ENCODE measurements around the gene CD2BP2.
A peak's percentile ranks its signal among the peaks of the same experiment; 100 is the strongest.
"Not testable (repeated sequence)": the region's sequence is repeated elsewhere in the genome, so short reads cannot be mapped to it uniquely, and the experiment has no call there.

The CD2BP2 gene

GRCh38 chr16:30338715-30339114 is 16.4 kb downstream of the CD2BP2 start:
- not testable (repeated sequence) for H3K4me2 ChIP-seq (ENCODE audit: low read length); H4K5ac ChIP-seq (ENCODE audit: low read length); H3K79me2 ChIP-seq (ENCODE audit: control insufficient read depth, insufficient read depth, low read length); H2AK5ac ChIP-seq (ENCODE audit: low read length); H2BK120ac ChIP-seq (ENCODE audit: low read depth, low read length); H3K4me3 ChIP-seq (ENCODE audit: low read length); H3K4me1 ChIP-seq (ENCODE audit: control insufficient read depth, low read depth, low read length); H3K36me3 ChIP-seq (ENCODE audit: control insufficient read depth, insufficient read depth, low read length); H3K4ac ChIP-seq (ENCODE audit: low read depth, low read length); H3K27ac ChIP-seq (ENCODE audit: low read depth, low read length); H3K79me1 ChIP-seq (ENCODE audit: low read length); H2BK15ac ChIP-seq (replicated peaks; ENCODE audit: low read depth); H3K23ac ChIP-seq (ENCODE audit: low read length); H2BK5ac ChIP-seq (ENCODE audit: low read length); DNase-seq; H4K8ac ChIP-seq (ENCODE audit: low read depth, low read length); H3K27me3 ChIP-seq (ENCODE audit: insufficient read depth, low read length, poor library complexity); H3K18ac ChIP-seq (ENCODE audit: low read length); H3K56ac ChIP-seq (ENCODE audit: low read length); H3K9ac ChIP-seq (ENCODE audit: low read length)
- WGBS (ENCODE audit: extremely low coverage, insufficient coverage, low lambda C conversion rate), result no CpG with 5 or more reads among the region's 5 CpGs

DNA sequence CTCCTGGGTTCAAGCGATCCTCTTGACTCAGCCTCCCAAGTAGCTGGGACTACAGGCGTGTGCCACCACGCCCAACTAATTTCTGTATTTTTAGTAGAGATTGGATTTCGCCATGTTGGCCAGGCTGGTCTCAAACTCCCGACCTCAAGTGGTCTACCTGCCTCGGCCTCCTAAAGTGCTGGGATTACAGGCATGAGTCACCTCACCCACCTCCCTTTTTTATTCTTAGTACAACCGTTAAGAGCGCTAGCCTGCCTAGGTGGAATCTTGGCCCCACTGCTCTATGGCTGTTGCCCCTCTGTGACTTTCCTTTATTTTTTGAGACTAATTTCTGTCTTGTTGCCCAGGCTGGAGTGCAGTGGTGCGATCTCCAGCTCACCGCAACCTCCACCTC is 17.1 kb downstream of the CD2BP2 start:
- H4K5ac ChIP-seq (ENCODE audit: low read length); H3K27me3 ChIP-seq (ENCODE audit: insufficient read depth, low read length, poor library complexity); H2BK120ac ChIP-seq (ENCODE audit: low read depth, low read length); H4K8ac ChIP-seq (ENCODE audit: low read depth, low read length); H3K79me2 ChIP-seq (ENCODE audit: control insufficient read depth, insufficient read depth, low read length); H2BK15ac ChIP-seq (replicated peaks; ENCODE audit: low read depth); H3K23ac ChIP-seq (ENCODE audit: low read length); H3K56ac ChIP-seq (ENCODE audit: low read length); H3K18ac ChIP-seq (ENCODE audit: low read length); H3K9ac ChIP-seq (ENCODE audit: low read length); H2AK5ac ChIP-seq (ENCODE audit: low read length); DNase-seq; H3K27ac ChIP-seq (ENCODE audit: low read depth, low read length); H3K4ac ChIP-seq (ENCODE audit: low read depth, low read length); H3K36me3 ChIP-seq (ENCODE audit: control insufficient read depth, insufficient read depth, low read length); H3K4me3 ChIP-seq (ENCODE audit: low read length); H2BK5ac ChIP-seq (ENCODE audit: low read length); H3K79me1 ChIP-seq (ENCODE audit: low read length); H3K4me2 ChIP-seq (ENCODE audit: low read length); H3K4me1 ChIP-seq (ENCODE audit: control insufficient read depth, low read depth, low read length): not testable (repeated sequence)
- no CpG with 5 or more reads among the region's 10 CpGs for WGBS (ENCODE audit: extremely low coverage, insufficient coverage, low lambda C conversion rate)

DNA sequence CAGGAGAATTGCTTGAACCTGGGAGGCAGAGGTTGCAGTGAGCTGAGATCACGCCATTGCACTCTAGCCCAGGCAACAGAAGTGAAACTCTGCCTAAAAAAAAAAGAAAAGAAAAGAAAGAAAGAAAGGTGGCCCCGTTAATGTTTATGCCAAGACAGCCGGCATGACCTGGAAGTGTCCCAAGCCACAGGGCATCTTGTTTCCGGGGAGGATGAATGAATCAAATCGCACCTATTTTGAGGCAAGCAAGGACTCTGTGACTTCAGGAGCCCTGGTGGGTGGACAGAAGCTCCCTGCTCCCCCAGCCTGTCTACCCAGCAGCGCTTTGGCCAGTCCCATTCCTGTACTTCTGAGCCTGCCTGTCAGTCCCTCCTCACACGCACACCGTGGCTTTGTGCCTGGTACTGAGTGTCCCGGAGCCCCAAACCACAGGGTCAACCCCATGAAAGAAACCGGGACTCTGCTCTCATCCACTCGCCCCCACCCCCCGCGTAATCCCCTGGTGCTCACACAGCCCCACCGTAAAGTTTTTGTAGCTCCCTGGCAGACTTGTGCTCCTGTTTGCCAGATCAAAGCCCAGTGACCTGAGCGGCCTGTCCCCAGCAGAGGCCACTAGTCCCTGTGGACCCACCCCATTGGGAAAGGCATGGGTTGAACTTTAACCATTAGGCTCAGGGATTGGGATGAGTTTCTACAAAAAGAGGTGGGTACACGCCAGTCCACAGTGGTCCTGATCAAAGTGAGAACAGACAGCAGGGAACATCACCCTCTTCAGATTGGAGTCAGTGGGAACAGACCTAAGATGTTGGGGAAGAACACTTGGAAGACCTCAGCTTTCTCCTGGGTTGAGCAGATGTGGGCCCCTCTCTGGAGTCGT is 19.3 kb downstream of the CD2BP2 start:
- Histone ChIP-seq H3K36me3 (ENCODE audit: control insufficient read depth, insufficient read depth, low read length) (no peaks in the 10 kb centered on the region), H3K79me2 (ENCODE audit: control insufficient read depth, insufficient read depth, low read length) (no peaks in the 10 kb centered on the region), H3K18ac (ENCODE audit: low read length) (no peak overlapping the region), H3K9ac (ENCODE audit: low read length) (peak overlapping the region; percentile 32), H3K4me1 (ENCODE audit: control insufficient read depth, low read depth, low read length) (no peaks in the 10 kb centered on the region), H3K27ac (ENCODE audit: low read depth, low read length) (no peak overlapping the region), H4K5ac (ENCODE audit: low read length) (no peak overlapping the region), H2BK5ac (ENCODE audit: low read length) (no peak overlapping the region), H2BK15ac (replicated peaks; ENCODE audit: low read depth) (no peak overlapping the region), H3K4me3 (ENCODE audit: low read length) (no peak overlapping the region), H3K79me1 (ENCODE audit: low read length) (no peaks in the 10 kb centered on the region), H3K4me2 (ENCODE audit: low read length) (no peak overlapping the region), H3K23ac (ENCODE audit: low read length) (no peak overlapping the region), H3K4ac (ENCODE audit: low read depth, low read length) (no peak overlapping the region), H2AK5ac (ENCODE audit: low read length) (no peak overlapping the region), H4K8ac (ENCODE audit: low read depth, low read length) (no peak overlapping the region), H2BK120ac (ENCODE audit: low read depth, low read length) (no peak overlapping the region), H3K27me3 (ENCODE audit: insufficient read depth, low read length, poor library complexity) (no peaks in the 10 kb centered on the region), H3K56ac (ENCODE audit: low read length) (peak overlapping the region; percentile 70)
- WGBS (ENCODE audit: extremely low coverage, insufficient coverage, low lambda C conversion rate), result no CpG with 5 or more reads among the region's 17 CpGs
- no peak for DNase-seq

GRCh38 chr16:30335028-30335597 is 20.0 kb downstream of the CD2BP2 start:
- peak; percentile 85 for DNase-seq
- WGBS (ENCODE audit: extremely low coverage, insufficient coverage, low lambda C conversion rate), result no CpG with 5 or more reads among the region's 70 CpGs
- not testable (repeated sequence) for H3K36me3 ChIP-seq (ENCODE audit: control insufficient read depth, insufficient read depth, low read length); H3K4me2 ChIP-seq (ENCODE audit: low read length); H2BK120ac ChIP-seq (ENCODE audit: low read depth, low read length); H3K27me3 ChIP-seq (ENCODE audit: insufficient read depth, low read length, poor library complexity); H3K79me2 ChIP-seq (ENCODE audit: control insufficient read depth, insufficient read depth, low read length); H3K79me1 ChIP-seq (ENCODE audit: low read length); H2BK15ac ChIP-seq (replicated peaks; ENCODE audit: low read depth); H3K4me1 ChIP-seq (ENCODE audit: control insufficient read depth, low read depth, low read length); H2AK5ac ChIP-seq (ENCODE audit: low read length); H3K4ac ChIP-seq (ENCODE audit: low read depth, low read length); H4K8ac ChIP-seq (ENCODE audit: low read depth, low read length); H4K5ac ChIP-seq (ENCODE audit: low read length)
- peak overlapping the region; percentile 45 for H3K23ac ChIP-seq (ENCODE audit: low read length)
- peak overlapping the region; percentile 90 for H3K9ac ChIP-seq (ENCODE audit: low read length)
- peak overlapping the region; percentile 98 for H3K56ac ChIP-seq (ENCODE audit: low read length)
- peak overlapping the region; percentile 76 for H2BK5ac ChIP-seq (ENCODE audit: low read length)
- H3K4me3 ChIP-seq (ENCODE audit: low read length), result peak overlapping the region; percentile 73
- H3K18ac ChIP-seq (ENCODE audit: low read length), result peak overlapping the region; percentile 56
- H3K27ac ChIP-seq (ENCODE audit: low read depth, low read length), result peak overlapping the region; percentile 93

- not testable (repeated sequence) for H3K27ac ChIP-seq (ENCODE audit: low read depth, low read length); H3K18ac ChIP-seq (ENCODE audit: low read length); H4K5ac ChIP-seq (ENCODE audit: low read length); H2AK5ac ChIP-seq (ENCODE audit: low read length); H3K79me2 ChIP-seq (ENCODE audit: control insufficient read depth, insufficient read depth, low read length); H2BK15ac ChIP-seq (replicated peaks; ENCODE audit: low read depth); H3K27me3 ChIP-seq (ENCODE audit: insufficient read depth, low read length, poor library complexity); H2BK120ac ChIP-seq (ENCODE audit: low read depth, low read length); H3K4me2 ChIP-seq (ENCODE audit: low read length); H3K79me1 ChIP-seq (ENCODE audit: low read length); H4K8ac ChIP-seq (ENCODE audit: low read depth, low read length); H3K36me3 ChIP-seq (ENCODE audit: control insufficient read depth, insufficient read depth, low read length); H2BK5ac ChIP-seq (ENCODE audit: low read length); H3K23ac ChIP-seq (ENCODE audit: low read length); H3K4me1 ChIP-seq (ENCODE audit: control insufficient read depth, low read depth, low read length); H3K4ac ChIP-seq (ENCODE audit: low read depth, low read length)
- peak overlapping the region; percentile 61 for H3K9ac ChIP-seq (ENCODE audit: low read length)
- WGBS (ENCODE audit: extremely low coverage, insufficient coverage, low lambda C conversion rate), result no CpG with 5 or more reads among the region's 33 CpGs
- H3K4me3 ChIP-seq (ENCODE audit: low read length), result peak overlapping the region; percentile 46
- DNase-seq, result peak; percentile 91
- peak overlapping the region; percentile 67 for H3K56ac ChIP-seq (ENCODE audit: low read length)
These were observed 20.6 kb downstream of the CD2BP2 start for GRCh38 chr16:30334473-30334989.

Measured in mesendoderm (in vitro differentiated cells).